H1 (cell line): ENCODE data around the gene CNNM3. TPM values are rescaled to one million over a fixed set of nuclear protein-coding genes. Genes with fewer than 3 reads are reported as not detected.
A peak's percentile ranks its signal among the peaks of the same experiment; 100 is the strongest.

Source experiments
- CTCF ChIP-seq, 3 experiments: IDR thresholded peaks; 1 replicate in 2 of 3; 2 replicates in 1 of 3; pipeline versions ENCODE4 v1.5.1 to v1.6.1; 2011; ENCODE audit warnings: low read length in 3 of 3, mild to moderate bottlenecking in 3 of 3, inconsistent platforms in 2 of 3, low read depth in 1 of 3, moderate library complexity in 1 of 3; ENCODE audit not compliant: insufficient read depth in 1 of 3; ENCODE audit errors: control extremely low read depth in 1 of 3
- FOSL1 ChIP-seq: IDR thresholded peaks from 2 replicates; pipeline ENCODE4 v1.6.1; 2011; ENCODE audit warnings: mild to moderate bottlenecking, low read depth, low read length, moderate library complexity; ENCODE audit not compliant: insufficient read depth
- GTF2F1 ChIP-seq: IDR thresholded peaks from 2 replicates; pipeline ENCODE4 v1.6.1; 2012; ENCODE audit warnings: low read depth, low read length, improper control_type of control experiment, borderline replicate concordance
- JUN ChIP-seq: IDR thresholded peaks from 2 replicates; pipeline ENCODE4 v1.6.1; 2011; ENCODE audit warnings: low read depth, mild to moderate bottlenecking, improper control_type of control experiment, low read length
- PHF8 ChIP-seq: fragments of 200-600 bp; sonication (generic); conservative IDR thresholded peaks from 2 replicates; pipeline ENCODE4 v1.7.1; 2012; ENCODE audit warnings: low read depth, mild to moderate bottlenecking, inconsistent platforms, low read length, moderate library complexity
- TEAD4 ChIP-seq: IDR thresholded peaks from 2 replicates; pipeline ENCODE4 v1.6.1; 2012; ENCODE audit warnings: low read depth, low read length, inconsistent platforms, mixed read lengths
- polyA plus RNA-seq, 7 experiments: library from polyadenylated mRNA; depleted of rRNA in 3 of 7; stranded (reverse) in 5 of 7; unstranded in 2 of 7; fragments of >200 nt in 5 of 7; fragments of 200-250 nt in 2 of 7; gene quantifications; 1 replicate in 5 of 7; 2 replicates in 1 of 7; 4 replicates in 1 of 7; pipeline versions ENCODE4 v1.2.1 to v1.2.3, GENCODE V29; 2011 to 2013; ENCODE audit warnings: missing spikeins in 2 of 7, mixed read lengths in 2 of 7
- total RNA-seq: library from RNA; stranded (reverse); fragmentation: NEBNext Ultra II Directional; extraction: Animal tissue kit (Norgen Biotek cat#: 25700); gene quantifications from 2 replicates; pipeline ENCODE4 v1.2.1, GENCODE V29; 2021
- TF ChIP-seq, protein P1 (sequence below): IDR thresholded peaks from 2 replicates; pipeline ENCODE4 v1.6.1; 2012; ENCODE audit warnings: low read length, inconsistent platforms

Gene CNNM3
- total and polyA plus RNA-seq, 2 of the 8 experiments (the other 6 are each of a cell fraction or from before 2014, with no cell fraction given), result 29.1 to 29.2 TPM

DNA sequence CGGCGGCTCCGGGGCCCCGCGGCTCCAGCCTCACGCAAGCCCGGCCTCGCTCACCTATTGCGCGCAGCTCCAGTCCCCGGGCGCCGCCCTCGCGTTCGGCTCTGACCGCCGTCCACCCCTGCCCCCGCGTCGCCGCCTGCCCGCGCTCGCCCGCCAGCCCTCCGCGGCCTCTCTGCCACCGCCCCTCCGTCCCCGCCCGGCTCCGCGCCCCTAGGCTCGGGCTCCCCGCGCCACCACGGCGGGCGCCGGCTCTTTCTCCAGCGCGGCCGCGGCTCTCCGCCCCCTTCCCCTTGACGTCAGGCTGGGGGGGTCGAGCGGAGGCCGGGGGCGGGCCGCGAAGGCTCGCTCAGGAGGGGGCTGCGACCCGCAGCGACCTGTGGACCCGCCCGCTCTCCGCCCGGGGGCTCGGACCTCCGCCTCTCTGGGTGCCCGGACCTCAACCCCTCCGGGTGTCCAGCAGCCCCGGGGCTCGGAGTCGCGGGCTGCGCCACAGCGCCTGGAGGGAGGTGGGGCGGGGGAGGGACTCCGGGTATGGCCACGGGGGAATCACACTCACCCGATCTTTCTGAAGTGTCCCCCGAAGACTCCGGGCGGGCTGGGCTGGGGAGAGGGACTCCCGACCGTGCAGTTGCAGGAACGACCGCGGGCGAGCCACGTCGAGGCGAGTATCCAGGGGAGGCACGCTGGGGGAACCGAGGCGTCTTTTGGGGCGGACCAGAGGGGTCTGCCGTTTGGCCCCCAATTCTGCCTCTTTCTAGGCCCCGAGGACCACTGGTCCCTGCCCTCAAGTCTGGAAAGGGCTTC, 54.0 kb downstream of the CNNM3 start, which contains the start of gene SEMA4C (continued):
- TF ChIP-seq CTCF (IDR thresholded peaks at IDR 0.05; ENCODE audit: control extremely low read depth in 1 of 3, insufficient read depth in 1 of 3, low read depth in 1 of 3, low read length in 3 of 3), result no peak
- TF ChIP-seq GTF2F1, result no peak
- no peak for TF ChIP-seq JUN
- no peak for TF ChIP-seq FOSL1
- TF ChIP-seq PHF8, result peak; percentile 53; the same call in 1 of the 2 replicates
- no peak for TF ChIP-seq TEAD4
- TF ChIP-seq, protein P1, sequence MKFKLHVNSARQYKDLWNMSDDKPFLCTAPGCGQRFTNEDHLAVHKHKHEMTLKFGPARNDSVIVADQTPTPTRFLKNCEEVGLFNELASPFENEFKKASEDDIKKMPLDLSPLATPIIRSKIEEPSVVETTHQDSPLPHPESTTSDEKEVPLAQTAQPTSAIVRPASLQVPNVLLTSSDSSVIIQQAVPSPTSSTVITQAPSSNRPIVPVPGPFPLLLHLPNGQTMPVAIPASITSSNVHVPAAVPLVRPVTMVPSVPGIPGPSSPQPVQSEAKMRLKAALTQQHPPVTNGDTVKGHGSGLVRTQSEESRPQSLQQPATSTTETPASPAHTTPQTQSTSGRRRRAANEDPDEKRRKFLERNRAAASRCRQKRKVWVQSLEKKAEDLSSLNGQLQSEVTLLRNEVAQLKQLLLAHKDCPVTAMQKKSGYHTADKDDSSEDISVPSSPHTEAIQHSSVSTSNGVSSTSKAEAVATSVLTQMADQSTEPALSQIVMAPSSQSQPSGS, result no peak
